ENCODE results near the gene GLIS2. TPM values are rescaled to one million over a fixed set of nuclear protein-coding genes. Genes with fewer than 3 reads are reported as not detected.
A peak's percentile ranks its signal among the peaks of the same experiment; 100 is the strongest.

The GLIS2 gene
- total and polyA plus RNA-seq, 2 of the 4 experiments (the other 2 are of a cell fraction), result 0.36 to 8.4 TPM

- no peak overlapping the region for H4K5ac ChIP-seq (ENCODE audit: low read depth, low read length)
- H3K27me3 ChIP-seq (ENCODE audit: control insufficient read depth, insufficient read depth, low read length), result no peaks in the 10 kb centered on the region
- H3K4me2 ChIP-seq (ENCODE audit: low read depth, low read length), result no peak overlapping the region
- peaks cover 3% of the 10 kb centered on the region; the same call in 1 of the 2 replicates for H4K20me1 ChIP-seq (ENCODE audit: insufficient read depth, low read length)
- H3K36me3 ChIP-seq (ENCODE audit: control insufficient read depth, insufficient read depth, low read length), result peaks cover 2% of the 10 kb centered on the region; the same call in 1 of the 2 replicates
- BruUV-seq (replicated peaks), result no TSS peak
- TF ChIP-seq POLR2A (IDR thresholded peaks at IDR 0.05; ENCODE audit: low read depth, low read length) (no peak), SMC3 (IDR thresholded peaks at IDR 0.05; ENCODE audit: low read depth, low read length) (no peak), NFE2L2 (IDR thresholded peaks at IDR 0.05; ENCODE audit: low read depth, low read length) (no peak), ELK1 (IDR thresholded peaks at IDR 0.05; ENCODE audit: borderline replicate concordance, low read depth, low read length) (no peak), BHLHE40 (IDR thresholded peaks at IDR 0.05; ENCODE audit: low read depth, low read length) (no peak), MAZ (IDR thresholded peaks at IDR 0.05; ENCODE audit: borderline replicate concordance, low read depth, low read length) (no peak), RCOR1 (IDR thresholded peaks at IDR 0.05; ENCODE audit: insufficient replicate concordance, low read length) (no peak), RFX5 (IDR thresholded peaks at IDR 0.05; ENCODE audit: low read depth, low read length) (no peak), RAD21 (IDR thresholded peaks at IDR 0.05; ENCODE audit: low read length) (no peak), FOS (IDR thresholded peaks at IDR 0.05; ENCODE audit: low read depth, low read length) (no peak), MAFK (IDR thresholded peaks at IDR 0.05; ENCODE audit: low read depth, low read length) (no peak), CEBPB (IDR thresholded peaks at IDR 0.05; ENCODE audit: low read depth, low read length) (no peak), CHD1 (IDR thresholded peaks at IDR 0.05; ENCODE audit: low read depth, low read length) (no peak), MXI1 (IDR thresholded peaks at IDR 0.05; ENCODE audit: borderline replicate concordance, low read depth, low read length) (no peak), CTCF (conservative IDR thresholded peaks at IDR 0.05; ENCODE audit: low read depth, low read length) (no peak), USF2 (IDR thresholded peaks at IDR 0.05; ENCODE audit: low read depth, low read length) (no peak)
- in situ Hi-C loops (cut with MboI; ENCODE audit: low sequenced_read_pairs), result no loop called here
- peak overlapping the region; percentile 38 for H2BK20ac ChIP-seq (ENCODE audit: low read depth, low read length)
- no peak overlapping the region for H3K4me3 ChIP-seq (ENCODE audit: insufficient read depth, low read depth, low read length)
- H3K4ac ChIP-seq (ENCODE audit: low read depth, low read length), result peak overlapping the region; percentile 52
- H3K27ac ChIP-seq (ENCODE audit: insufficient read depth, low read length), result no peak overlapping the region
- H3K9me3 ChIP-seq (ENCODE audit: control insufficient read depth, insufficient read depth, low read length), result no peaks in the 10 kb centered on the region
- ATAC-seq (ENCODE audit: low read depth) (no peak), DNase-seq (no peak)
- no peak overlapping the region for H3K18ac ChIP-seq (ENCODE audit: low read depth, low read length)
- peaks cover 0 to 30% of the 10 kb centered on the region in 2 experiments; a peak in 2 of 4 replicates for H3K79me1 ChIP-seq (ENCODE audit: low read depth in 1 of 2, low read length in 2 of 2)
- H2BK120ac ChIP-seq (ENCODE audit: low read depth, low read length), result peak overlapping the region; percentile 36
- peak overlapping the region; percentile 52; the same call in 1 of the 2 replicates for H4K91ac ChIP-seq (ENCODE audit: insufficient read depth, low read depth, low read length)
- intact Hi-C loops (cut with micrococcal nuclease), result no loop called here
- no peak overlapping the region for H3K56ac ChIP-seq (ENCODE audit: extremely low read depth, insufficient read depth, low read length)
- WGBS, 2 experiments (ENCODE audit: extremely low coverage in 2 of 2, insufficient read length in 1 of 2), result 100% methylated on average over 1 of the region's 6 CpGs; no CpG with 5 or more reads in 1 of the 2 experiments
- peaks cover 9% of the 10 kb centered on the region; the same call in 1 of the 2 replicates for H3K9me1 ChIP-seq (ENCODE audit: insufficient read depth, low read length)
- CTCF ChIA-PET, result interaction anchor here (0.6 to 1.2 kb wide), 2 partner anchors 9 to 13 kb away, joined by 3 read pairs; no protein-coding TSS in a partner anchor
- no peak overlapping the region for H2AFZ ChIP-seq (replicated peaks; ENCODE audit: low read length, poor library complexity)
- H3K4me1 ChIP-seq (ENCODE audit: control insufficient read depth, insufficient read depth, low read length), result peaks cover 24% of the 10 kb centered on the region
- no peak overlapping the region for H3K9ac ChIP-seq (ENCODE audit: low read depth, low read length)
- no peak overlapping the region for H2BK15ac ChIP-seq (ENCODE audit: low read depth, low read length)
- H2AK5ac ChIP-seq (ENCODE audit: low read depth, low read length), result peak overlapping the region; percentile 89
- H3K23ac ChIP-seq (ENCODE audit: low read depth, low read length), result no peak overlapping the region
- dilution Hi-C loops (cut with HindIII; ENCODE audit: low sequenced_read_pairs, unreplicated experiment), result no loop called here
- H2AK9ac ChIP-seq (replicated peaks; ENCODE audit: low read depth, low read length, poor library complexity), result peak overlapping the region; percentile 5
- H3K14ac ChIP-seq (replicated peaks; ENCODE audit: low read depth, low read length), result peak overlapping the region; percentile 16; the same call in 1 of the 2 replicates
- POLR2A ChIA-PET (ENCODE audit: unreplicated experiment), result no interaction called here
- peak overlapping the region in 1 of 2 experiments; percentile 66; a peak in 1 of 4 replicates for H4K8ac ChIP-seq (ENCODE audit: low read depth in 2 of 2, low read length in 2 of 2)
- no peak overlapping the region for H2BK5ac ChIP-seq (ENCODE audit: low read depth, low read length, poor library complexity, severe bottlenecking)
Observed at GRCh38 chr16:4297480-4297879, 18.4 kb upstream of the GLIS2 start.

All from IMR-90 (cell line).